ENCODE measurements around the gene SPATA46.
"Not testable (repeated sequence)": the region's sequence is repeated elsewhere in the genome, so short reads cannot be mapped to it uniquely, and the experiment has no call there.

SPATA46 gene, protein sequence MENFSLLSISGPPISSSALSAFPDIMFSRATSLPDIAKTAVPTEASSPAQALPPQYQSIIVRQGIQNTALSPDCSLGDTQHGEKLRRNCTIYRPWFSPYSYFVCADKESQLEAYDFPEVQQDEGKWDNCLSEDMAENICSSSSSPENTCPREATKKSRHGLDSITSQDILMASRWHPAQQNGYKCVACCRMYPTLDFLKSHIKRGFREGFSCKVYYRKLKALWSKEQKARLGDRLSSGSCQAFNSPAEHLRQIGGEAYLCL

DNA sequence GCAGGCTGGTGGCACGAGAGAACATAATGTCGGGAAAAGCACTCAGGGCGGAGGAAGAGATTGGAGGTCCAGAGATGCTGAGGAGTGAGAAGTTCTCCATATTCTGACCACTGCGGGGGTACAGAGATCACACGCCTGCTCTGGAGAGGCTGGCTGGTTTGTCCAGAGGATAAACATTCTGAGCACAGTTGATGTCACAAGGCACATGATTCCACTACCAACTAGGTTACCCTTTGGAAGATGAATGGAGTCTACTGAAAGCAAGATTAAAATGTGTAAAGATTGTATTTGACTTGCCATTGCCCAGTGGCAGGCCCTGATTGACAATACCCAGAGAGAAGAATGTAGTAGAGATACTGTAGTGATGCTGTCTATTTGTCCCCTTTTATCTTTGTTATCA lies at the start of gene SPATA46:
TSS of gene SPATA46 (minus strand) at position 164 of the 400 bp plus-strand sequence. CDS start at position 100, 64 bp downstream.
- no peak for DNase-seq (ENCODE audit: low read depth)

DNA sequence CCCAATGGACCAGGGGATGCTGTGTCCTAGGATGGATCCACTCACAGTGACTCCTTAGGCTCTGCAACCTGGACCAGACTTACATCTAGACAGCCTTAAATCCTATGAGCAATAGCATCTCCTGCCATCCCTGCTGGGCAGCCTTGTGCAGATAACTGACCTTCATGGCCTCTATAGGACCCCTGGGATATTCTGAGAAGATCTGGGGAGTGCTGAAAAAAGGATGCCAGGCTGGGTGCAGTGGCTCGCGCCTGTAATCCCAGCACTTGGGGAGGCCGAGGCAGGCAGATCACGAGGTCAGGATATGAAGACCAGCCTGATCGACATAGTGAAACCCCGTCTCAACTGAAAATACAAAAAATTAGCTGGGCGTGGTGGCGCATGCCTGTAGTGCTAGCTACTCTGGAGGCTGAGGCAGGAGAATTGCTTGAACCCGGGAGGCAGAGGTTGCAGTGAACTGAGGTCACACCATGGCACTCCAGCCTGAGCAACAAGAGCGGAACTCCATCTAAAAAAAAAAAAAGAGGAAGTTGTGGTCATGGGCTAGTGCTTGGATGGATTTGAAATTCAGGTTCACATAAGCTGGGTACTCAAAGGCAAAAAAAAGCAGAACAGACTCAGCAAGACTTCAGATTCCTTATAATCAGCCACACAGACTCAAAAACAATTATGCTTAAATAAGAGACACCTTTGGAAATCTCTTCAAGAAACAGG lies 46.2 kb upstream of the SPATA46 start:
- no peak for DNase-seq (ENCODE audit: low read depth)

DNA sequence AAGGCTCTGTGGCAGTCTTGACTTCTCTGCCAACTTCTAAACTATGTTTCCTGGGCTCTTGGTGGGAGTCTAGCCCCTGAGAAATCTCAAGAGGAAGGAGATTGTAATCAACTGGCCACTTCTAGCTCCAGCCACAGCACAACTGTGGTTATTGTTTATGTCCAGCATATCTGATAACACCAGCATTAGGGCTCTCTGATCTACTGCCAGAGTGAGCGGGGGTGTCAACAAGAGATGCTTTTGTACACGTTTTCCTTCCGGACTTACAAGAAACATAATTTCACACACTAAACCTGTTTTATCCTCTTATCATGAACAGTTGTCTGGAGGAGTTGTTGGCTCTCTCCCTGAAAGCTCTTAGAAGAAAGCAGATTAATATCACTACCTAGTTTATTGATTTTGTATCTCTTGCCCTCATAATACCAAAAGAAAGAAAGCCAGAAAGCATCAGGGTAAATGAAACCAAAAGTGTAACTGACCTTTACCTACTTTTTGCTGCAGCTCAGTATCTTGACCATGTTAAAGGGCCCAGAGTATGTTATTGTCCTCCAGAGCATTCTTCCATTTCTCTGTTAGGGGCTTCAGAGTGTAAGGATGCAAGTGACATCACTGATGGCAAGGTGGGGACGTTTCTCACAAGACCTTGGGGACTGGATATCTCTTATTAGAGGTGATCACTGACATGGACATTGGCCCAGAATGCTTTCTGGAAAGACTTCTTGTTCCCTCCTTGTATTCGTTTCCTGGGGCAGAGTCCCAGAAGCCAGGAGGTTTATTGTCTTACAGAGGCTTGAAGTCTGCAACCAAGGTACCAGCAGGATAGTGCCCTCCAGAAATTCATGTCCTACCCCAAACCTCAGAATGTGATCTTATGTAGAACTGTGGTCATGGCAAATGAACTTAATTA lies 44.9 kb upstream of the SPATA46 start:
- no peak for DNase-seq (ENCODE audit: low read depth)

DNA sequence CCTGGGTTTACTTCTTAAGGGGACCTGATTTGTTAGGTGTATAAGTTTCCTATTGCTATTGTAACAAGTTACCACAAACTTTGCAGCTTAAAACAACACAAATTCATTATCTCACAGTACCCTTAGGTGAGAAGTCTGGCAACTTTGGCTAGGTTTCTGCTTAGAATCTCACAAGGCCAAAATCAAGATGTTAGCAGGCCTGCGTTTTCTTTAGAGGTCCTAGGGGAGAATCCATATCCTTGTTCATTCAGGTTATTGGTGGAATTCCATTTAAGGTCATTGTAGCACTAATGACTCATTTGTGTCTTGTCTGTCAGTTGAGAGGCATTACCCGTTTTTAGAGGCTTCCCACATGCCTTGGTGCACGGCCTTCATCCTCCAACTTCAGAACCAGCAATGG lies 43.5 kb upstream of the SPATA46 start:
- no peak for DNase-seq (ENCODE audit: low read depth)

DNA sequence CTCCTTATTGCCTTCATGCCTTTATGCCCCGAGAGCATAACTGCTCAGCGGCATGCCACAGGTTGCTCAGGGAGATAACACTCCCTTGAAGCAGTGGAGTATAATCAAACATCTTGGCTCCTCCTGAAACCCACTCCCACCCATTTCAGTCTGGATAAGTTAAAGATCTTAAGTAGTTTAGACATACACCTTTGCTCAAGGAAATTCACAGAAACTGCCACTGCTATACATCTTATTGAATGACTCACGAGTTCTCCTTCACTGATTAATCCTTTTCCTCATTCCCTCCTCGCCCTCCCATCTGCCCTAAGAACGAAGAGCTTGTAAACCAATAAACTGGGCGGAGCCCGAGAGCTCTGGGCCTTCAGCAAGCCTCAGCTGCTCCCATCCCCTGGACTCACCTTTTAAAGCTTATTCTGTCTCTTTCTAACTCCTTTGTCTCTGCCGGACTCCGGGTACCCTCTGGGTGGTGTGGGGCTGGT lies 42.8 kb upstream of the SPATA46 start:
- not testable (repeated sequence) for DNase-seq (ENCODE audit: low read depth)

DNA sequence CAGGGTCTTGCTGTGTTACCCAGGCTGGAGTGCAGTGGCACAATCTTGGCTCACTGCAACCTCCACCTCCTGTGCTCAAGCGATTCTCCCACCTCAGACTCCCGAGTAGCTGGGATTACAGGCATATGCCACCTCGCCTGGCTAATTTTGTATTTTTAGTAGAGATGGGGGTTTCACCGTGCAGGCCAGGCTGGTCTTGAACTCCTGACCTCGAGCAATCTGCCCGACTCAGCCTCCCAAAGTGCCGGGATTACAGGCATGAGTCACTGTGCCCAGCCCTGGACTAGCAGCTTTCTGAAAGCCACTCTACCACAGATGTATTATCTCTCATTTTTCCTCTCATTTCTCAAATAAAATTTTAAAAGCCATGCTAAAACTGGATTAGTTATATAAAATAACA lies 41.9 kb upstream of the SPATA46 start:
- DNase-seq (ENCODE audit: low read depth), result not testable (repeated sequence)

DNA sequence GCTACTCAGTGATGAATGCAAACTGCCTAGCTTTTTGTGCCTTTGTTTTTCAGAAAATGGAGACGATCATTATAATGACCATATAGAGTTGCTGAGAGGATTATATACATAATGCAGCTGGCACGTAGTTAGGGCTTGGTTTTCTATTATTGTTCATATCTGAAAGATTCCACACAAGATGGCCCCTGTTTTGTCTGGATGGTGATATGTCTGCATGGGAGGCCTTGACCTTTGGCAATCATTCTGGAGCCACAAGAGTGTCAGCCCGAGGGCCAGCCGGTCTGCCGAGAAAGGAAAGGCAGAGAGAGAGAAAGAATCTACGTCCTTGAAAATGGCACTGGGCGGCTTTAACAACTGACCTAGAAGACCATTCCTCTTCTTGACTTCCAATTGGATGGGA lies 41.0 kb upstream of the SPATA46 start:
- no peak for DNase-seq (ENCODE audit: low read depth)

DNA sequence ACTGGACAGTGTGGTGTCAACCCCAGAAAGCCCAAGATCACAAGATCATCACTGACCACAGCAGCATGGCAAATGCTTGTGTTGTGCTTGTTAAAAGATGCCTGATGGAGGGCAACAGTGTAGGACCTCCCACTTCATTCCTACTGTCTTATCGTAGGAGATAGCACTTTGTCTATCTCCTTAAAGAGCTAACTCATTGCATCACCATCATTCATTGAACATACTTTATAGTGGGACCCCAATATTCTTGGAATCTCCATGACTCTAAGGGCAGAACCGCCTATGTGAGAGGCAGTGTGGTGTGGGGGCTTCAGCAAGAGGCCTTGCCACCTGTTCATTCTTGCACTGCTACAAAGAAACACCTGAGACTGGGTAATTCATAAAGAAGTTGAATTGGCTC lies 40.3 kb upstream of the SPATA46 start:
- DNase-seq (ENCODE audit: low read depth), result no peak

DNA sequence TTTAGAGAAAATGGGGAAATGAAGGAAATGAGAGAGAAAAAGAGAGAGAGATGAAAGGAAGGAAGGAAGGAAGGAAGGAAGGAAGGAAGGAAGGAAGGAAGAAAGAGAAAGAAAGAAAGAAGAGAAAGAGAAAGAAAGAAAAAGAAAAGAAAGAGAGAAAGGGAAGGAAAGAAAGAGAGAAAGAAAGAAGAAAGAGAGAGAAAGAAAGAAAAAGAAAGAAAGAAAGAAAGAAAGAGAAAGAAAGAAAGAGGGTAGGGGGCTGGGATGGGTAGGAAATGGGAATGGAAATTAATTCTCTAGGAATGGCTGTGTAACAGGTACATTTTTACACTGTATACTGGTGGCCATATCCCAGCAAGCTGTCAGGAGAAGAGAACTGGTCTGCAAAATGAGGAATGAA lies 39.6 kb upstream of the SPATA46 start:
- no peak for DNase-seq (ENCODE audit: low read depth)

DNA sequence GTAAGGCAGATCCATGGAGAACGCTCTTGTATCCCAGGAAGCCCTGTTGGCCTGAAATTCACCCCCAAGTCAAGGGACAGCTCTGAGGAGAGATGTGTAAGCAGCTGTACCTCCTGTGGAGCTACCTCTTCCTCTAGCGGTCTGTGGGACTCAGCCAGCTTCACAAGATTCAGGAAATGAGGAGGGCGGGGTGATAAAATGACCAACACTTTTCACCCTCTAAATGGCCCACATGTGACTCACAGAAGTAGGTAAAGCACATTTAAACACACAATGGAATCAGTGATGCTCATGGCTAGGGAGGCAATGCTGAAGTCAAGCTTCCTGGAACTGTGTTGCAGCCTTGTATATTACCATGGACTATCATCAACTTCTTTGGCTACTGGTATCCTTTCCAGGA lies 35.3 kb upstream of the SPATA46 start, which contains the start of gene SH2D1B:
TSS of gene SH2D1B (minus strand) at position 135 of the 400 bp plus-strand sequence. CDS start at position 15, 120 bp downstream.
- no peak for DNase-seq (ENCODE audit: low read depth)

DNA sequence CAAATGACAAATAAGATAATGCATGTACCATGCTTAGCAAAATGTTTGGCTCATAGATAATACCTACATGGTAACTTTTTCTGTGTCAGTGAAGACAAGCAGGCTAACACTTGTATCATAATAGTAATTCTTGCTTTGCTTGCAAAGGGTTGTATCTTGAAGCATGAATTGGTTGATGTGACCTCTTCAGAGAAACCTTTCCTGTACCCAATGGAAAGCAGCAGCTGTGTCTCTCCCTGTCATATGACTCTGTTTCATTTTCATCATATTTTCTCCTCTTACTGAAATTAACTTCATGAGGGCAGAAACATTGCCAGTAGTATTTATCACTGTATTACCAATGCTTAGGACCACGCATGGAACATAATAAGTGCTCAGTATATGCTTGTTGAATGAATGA lies 30.9 kb upstream of the SPATA46 start:
- no peak for DNase-seq (ENCODE audit: low read depth)

DNA sequence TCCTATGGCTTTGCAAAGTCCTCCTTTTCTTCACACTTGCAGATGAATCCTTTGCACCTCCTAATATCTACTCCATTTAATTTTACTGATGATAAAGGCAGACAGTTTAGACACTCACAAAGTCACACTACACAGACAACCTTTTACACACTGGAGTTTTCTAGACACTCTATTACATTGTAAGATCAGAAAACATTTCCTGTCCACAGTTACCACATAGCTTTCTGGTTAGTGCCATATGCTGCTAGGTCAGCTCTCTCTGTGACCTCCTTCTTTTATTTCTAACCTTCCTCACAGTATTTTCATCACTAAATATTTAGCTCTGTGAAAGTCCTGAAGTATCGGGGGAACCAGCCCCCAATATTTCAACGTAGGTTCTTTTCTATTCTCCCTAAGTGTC lies 30.2 kb upstream of the SPATA46 start:
- DNase-seq (ENCODE audit: low read depth), result no peak

DNA sequence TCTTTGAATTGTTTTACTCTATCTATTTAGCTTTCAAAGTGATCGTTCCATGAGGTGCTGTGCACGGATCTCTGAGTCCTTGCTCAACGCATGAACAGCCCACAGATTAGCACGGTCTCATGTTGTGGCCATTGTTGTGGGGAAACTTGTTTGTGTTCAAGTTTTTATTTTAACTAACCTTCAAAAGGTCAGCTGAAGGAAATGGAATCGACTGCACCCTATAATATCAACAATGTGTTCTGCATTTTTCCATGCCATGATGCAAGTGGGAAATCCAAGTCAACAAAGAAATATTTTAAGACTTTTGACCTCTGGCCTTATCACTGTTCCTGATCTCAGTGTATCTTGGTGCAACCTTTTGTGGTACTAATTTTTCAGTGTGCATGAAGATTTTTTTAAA lies 29.1 kb upstream of the SPATA46 start:
- no peak for DNase-seq (ENCODE audit: low read depth)

DNA sequence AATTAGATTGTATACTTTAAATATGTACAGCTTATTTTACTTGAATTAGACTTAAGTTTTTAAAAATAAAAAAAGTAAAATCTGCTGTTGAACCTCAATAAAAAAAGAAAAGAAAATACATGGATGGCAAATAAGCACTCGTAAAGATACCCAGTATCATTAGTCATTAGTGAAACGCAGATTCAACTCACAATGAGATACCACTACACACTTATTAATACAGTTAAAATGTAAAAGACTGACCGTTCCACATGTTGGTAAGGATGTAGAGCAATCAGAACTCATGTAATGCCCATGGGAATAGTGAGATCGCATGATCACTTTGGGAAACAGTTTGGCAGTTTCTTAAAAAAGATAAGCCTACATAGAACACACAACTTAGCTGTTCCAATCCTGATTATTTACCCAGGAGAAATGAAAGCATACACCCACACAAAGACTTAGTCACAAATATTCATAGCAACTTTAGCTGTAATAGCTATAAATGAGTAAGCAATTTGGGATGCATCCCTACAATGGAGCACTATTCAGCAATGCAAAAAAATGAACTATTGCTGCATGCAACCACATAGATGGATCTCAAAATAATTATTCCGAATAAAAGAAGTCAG lies 28.0 kb upstream of the SPATA46 start:
- DNase-seq (ENCODE audit: low read depth), result no peak

DNA sequence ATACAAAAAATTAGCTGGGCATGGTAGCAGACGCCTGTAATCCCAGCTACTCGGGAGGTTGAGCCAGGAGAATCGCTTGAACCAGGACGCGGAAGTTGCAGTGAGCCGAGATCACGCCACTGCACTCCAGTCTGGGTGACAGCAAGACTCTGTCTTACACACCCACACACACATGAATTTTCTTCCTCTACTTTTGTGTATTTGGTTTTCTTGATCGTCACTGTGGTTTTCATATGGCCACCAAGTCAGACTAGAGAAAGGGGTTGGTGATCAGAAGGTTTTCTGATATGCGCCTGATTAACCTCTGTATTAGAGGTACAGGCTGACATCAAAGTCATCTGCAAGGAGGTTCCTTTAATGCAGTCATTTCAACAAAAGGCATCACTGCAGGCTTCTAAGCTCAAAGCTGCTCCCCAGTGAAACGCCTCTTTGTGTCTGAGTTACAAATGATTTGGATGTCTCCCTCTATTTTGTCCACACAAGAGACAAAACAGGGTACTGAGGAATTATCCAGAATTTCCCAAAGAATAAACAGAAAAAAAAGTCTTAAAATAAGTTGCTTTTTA lies 24.2 kb upstream of the SPATA46 start:
- no peak for DNase-seq (ENCODE audit: low read depth)

DNA sequence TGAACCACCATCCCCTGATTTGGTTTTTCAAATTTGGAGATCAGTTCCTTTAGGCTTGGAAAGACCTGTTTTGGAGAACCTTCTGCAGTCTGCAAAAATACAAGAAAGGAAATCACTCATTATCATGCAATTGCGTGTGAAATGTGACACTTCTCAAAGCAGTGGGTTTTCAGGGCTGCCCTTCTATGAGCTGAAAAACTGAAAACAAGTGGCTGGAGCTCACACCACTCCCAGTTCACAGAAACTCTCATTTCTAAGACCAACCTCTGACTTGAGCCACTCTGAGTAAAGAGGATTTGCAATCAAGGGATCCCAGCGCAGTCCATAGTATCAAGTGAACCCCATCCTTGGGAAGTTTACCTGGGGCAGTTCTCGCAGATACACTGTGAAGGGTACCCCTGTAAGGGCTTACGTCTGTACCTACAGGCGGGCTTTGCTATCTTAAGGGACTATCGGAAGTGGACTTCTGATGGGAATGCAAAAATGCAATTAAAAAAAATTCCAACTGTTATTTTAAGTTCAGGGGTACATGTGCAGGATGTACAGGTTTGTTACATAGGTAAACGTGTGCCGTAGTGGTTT lies 22.4 kb upstream of the SPATA46 start:
- no peak for DNase-seq (ENCODE audit: low read depth)

DNA sequence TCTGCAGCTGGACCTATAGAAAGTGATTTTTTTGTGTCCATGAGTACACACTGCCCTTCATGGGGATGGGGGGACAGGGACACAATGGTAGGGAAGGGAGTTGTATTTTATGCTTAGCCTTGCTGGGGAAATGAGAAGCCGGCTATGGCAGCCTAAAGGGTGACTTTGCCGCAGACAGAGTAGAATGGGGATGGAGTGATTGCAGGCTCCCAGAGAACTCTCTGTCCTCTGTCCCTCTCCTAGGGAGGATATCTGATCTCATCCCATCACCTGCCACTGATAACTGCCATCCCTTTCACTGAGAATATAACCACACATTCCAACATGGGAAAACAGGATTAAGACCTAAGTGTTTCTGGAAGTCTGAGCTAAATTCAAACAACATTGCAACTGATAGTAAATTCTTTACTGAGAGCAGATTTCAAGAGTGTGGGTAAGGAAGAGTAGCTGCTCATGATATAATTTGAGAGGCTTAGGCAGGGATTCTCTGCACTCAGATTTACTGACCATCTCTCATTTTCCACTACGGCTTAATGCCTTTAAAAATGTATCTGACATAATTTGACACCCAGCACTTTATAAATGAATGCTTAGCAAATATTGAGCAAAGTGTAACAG lies 21.4 kb upstream of the SPATA46 start:
- DNase-seq (ENCODE audit: low read depth), result no peak

DNA sequence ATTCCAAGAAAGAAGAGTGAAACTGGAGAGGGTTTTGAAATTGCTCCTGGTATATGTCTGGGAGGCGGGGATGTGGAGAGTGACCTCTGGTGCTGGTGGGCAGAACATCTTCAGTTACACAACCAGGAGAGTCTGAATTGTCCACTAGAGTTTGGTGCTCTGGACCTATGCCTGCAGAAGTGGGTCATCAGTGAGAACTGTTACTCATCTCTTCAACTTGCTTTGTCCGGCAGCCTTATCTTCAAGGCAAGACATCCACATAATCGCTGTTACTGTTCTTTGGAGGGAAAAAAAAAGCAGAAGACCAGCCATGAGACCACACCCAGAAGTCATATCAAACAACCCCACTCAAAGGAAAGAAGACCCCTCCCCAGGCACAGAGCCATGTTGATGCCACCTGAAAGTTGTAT lies 20.4 kb upstream of the SPATA46 start:
- DNase-seq (ENCODE audit: low read depth), result no peak

DNA sequence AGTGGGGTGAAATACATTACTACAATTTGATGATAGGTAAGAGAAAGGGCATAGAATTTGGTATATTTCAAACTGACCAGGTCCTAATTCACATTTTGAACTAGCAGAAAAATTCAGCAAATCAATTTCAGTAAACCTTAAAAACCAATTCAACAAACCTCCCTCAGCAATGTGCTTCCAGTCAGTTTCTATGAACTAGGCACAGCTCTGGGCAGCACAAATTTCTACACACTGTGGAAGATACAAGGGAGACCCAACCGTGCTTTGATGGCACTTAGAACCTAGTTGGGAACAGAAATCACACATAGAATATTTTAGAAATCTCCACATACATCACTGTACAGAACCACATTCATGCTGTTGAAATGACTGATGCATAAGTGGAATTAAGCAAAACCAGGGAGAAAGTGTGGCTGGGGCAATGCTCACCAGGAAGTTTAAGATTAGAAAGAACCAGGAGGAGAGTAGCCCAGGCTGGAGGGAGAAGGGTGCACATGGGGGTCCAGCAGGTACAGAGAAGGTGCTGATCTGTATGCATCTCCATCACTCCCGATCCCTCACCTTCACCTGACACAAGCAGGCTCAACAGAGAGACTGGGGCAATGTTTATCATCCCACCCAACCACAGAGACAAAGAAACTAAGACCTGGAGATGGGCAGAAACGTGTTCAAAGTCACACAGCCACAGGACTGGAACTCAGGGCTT lies 19.7 kb upstream of the SPATA46 start:
- DNase-seq (ENCODE audit: low read depth), result no peak
